Testis (tissue), 2 donors: ENCODE measurements around the gene PSENEN.

Experiments used
- CTCF ChIP-seq, 3 experiments: fragments of 450-650 bp in 2 of 3; fragments of 200-600 bp in 1 of 3; sonication (generic) in 1 of 3; IDR thresholded peaks; one replicate each; pipeline ENCODE4 v1.5.1; 2016 to 2019; ENCODE audit warnings: antibody characterized with exemption in 3 of 3, mild to moderate bottlenecking in 2 of 3, moderate library complexity in 1 of 3
- POLR2A ChIP-seq: fragments of 450-650 bp; IDR thresholded peaks from one replicate; pipeline ENCODE4 v1.6.1; 2017; ENCODE audit warnings: antibody characterized with exemption, mild to moderate bottlenecking, moderate library complexity

DNA sequence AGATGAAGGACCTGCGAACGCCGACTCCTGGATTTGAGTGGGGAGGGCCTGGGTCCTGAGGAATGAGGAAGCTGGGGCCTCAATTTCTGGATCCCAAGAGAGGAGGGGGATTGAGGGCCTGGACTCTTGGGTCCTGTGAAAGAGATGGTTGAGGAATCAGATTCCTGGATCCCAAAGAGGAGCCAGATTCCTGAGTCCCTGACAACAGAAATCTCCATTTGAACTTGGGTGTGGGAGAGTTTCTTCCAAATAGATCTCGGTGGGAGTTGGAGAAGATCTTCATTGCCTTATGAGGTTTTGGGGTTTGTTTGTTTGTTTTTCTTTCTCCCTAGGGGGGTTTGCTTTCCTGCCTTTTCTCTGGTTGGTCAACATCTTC is 624 bp downstream of the PSENEN start:
- TF ChIP-seq CTCF (IDR thresholded peaks at IDR 0.05) (no peak), POLR2A (no peak)
